ENCODE measurements around the gene JAKMIP3.

The JAKMIP3 gene

DNA sequence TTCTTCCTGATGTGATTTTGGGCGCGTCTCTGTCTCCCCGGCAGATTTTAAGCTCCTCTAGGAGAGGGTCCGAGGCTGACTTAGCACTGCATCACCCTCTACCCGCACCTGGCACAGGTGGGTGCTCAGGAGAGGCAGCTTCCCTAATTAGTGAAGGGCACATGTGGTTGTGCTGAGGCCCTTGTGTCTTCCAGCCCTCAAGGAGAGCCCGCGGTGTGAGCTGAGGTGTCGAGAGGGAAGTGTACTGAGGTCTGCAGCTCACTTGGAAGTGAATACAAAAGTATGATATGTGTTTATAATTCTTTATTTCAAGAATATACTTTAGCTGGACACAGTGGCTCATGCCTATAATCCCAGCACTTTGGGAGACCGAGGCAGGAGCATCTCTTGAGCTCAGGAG lies 20.4 kb upstream of the JAKMIP3 start:
- H3K36me3 ChIP-seq (ENCODE audit: insufficient read depth, low read depth, low read length): no peaks in the 10 kb centered on the region
- no peak overlapping the region for H3K4me3 ChIP-seq (ENCODE audit: low read length)
- H3K9ac ChIP-seq (ENCODE audit: low read depth, low read length): no peak overlapping the region
- H3K4me1 ChIP-seq (ENCODE audit: insufficient read depth, low read length): peaks cover 7% of the 10 kb centered on the region; the same call in 1 of the 2 replicates
- H3K27me3 ChIP-seq (ENCODE audit: insufficient read depth, low read length): peaks cover 5% of the 10 kb centered on the region; the same call in 1 of the 2 replicates
- no peak overlapping the region for H3K27ac ChIP-seq (ENCODE audit: low read length)
- H3K9me3 ChIP-seq (ENCODE audit: insufficient read depth, low read depth, low read length): no peaks in the 10 kb centered on the region

DNA sequence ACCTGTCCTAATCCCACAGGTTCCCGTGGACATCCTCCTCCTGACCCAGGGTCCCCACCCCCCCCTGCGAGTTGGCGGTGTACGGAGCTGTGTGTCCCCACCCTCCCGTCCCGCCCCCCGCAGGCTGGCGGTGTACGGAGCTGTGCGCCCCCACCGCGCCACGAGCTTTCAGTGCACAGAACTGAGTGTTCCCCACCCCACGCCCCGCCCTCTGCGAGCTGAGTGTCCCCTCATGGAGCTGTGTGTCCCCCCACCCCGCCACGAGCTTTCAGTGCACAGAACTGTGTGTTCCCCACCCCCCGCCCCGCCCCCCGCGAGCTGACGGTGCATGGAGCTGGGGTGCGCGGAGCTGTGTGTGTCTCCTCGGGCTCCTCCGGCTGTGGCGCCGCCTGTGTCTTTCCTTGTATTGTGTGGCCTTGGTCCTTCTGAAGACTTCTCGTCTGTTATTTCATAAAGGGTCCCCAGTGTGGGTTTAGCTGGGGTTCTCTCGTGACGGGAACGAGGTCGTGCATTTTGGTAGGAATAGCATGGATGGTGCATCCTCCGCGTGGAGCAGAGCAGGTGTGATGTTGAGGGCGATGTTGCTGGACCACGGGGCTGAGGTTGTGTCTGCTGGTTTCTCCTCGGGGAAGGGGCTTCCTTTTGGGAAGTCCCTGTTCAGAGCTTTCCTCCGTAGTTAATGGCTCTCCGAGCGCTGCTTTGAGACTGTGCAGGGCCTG lies 18.0 kb upstream of the JAKMIP3 start:
- Histone ChIP-seq H3K9me3 (ENCODE audit: insufficient read depth, low read depth, low read length) (peaks cover 15% of the 10 kb centered on the region), H3K36me3 (ENCODE audit: insufficient read depth, low read depth, low read length) (no peaks in the 10 kb centered on the region), H3K4me1 (ENCODE audit: insufficient read depth, low read length) (peaks cover 7% of the 10 kb centered on the region; the same call in 1 of the 2 replicates), H3K27ac (ENCODE audit: low read length) (no peak overlapping the region), H3K4me3 (ENCODE audit: low read length) (no peak overlapping the region), H3K27me3 (ENCODE audit: insufficient read depth, low read length) (peaks cover 5% of the 10 kb centered on the region; the same call in 1 of the 2 replicates), H3K9ac (ENCODE audit: low read depth, low read length) (no peak overlapping the region)

DNA sequence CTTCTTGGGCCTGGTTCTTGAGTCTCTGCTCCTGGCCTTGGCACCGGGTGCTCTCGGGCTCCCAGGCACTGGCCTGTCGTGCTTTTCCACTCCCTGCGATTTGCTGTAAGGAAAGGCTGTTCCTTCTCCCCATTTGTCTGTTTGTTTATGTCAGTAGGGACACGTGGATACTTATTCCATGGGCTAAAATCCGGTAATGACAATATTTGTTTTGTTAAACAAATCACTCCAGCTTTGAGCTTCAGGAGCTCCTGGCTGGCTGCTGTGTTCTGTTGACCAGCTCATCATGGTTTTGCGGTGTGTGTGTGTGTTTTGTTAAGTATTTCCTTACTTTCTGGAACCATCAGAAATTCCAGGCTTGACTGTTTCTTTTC lies 17.5 kb upstream of the JAKMIP3 start:
- Histone ChIP-seq H3K27ac (ENCODE audit: low read length) (no peak overlapping the region), H3K36me3 (ENCODE audit: insufficient read depth, low read depth, low read length) (no peaks in the 10 kb centered on the region), H3K9ac (ENCODE audit: low read depth, low read length) (no peak overlapping the region), H3K4me1 (ENCODE audit: insufficient read depth, low read length) (peaks cover 7% of the 10 kb centered on the region; the same call in 1 of the 2 replicates), H3K9me3 (ENCODE audit: insufficient read depth, low read depth, low read length) (peaks cover 21% of the 10 kb centered on the region), H3K4me3 (ENCODE audit: low read length) (no peak overlapping the region), H3K27me3 (ENCODE audit: insufficient read depth, low read length) (peaks cover 5% of the 10 kb centered on the region; the same call in 1 of the 2 replicates)

DNA sequence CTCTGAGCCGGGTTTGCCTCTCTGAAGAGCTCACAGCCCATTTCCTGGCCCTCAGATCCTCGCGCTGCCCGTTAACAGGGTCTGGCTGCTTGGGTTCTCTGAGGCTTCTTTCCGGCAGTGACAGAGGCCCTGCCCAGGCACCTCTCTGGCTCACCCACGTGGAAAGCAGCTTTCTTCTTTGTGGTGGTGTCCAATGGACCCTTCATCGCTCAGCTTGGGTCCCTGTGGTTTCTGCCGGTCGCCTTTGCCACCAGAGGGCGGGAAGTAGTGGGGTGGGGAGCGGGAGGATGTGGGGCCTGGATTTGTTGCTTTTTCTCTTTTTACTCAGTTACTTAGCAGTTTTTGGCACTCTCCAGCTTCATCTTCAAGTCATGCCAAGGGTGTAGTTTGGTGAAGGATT lies 15.6 kb upstream of the JAKMIP3 start:
- Histone ChIP-seq H3K36me3 (ENCODE audit: insufficient read depth, low read depth, low read length) (no peaks in the 10 kb centered on the region), H3K9me3 (ENCODE audit: insufficient read depth, low read depth, low read length) (peaks cover 21% of the 10 kb centered on the region), H3K27ac (ENCODE audit: low read length) (no peak overlapping the region), H3K4me3 (ENCODE audit: low read length) (no peak overlapping the region), H3K4me1 (ENCODE audit: insufficient read depth, low read length) (no peaks in the 10 kb centered on the region), H3K27me3 (ENCODE audit: insufficient read depth, low read length) (no peaks in the 10 kb centered on the region), H3K9ac (ENCODE audit: low read depth, low read length) (no peak overlapping the region)

DNA sequence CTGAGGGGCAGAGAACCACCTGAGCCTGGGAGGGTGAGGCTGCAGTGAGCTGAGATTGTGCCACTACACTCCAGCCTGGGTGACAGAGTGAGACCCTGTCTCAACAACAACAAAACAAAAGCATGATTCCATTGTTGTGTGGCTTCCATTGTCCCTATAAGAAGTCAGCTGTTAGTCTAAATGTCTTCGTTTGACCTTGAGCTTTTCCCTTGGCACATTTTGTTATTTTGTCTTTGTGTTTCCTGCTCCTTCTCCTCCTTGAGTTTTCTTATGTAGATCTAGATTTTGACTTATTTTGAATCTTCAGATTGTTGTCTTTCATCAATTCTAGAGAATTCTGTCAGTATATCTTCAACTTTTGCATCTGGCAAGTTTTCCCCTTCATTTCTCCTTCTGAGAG lies 13.6 kb upstream of the JAKMIP3 start:
- no peak overlapping the region for H3K4me3 ChIP-seq (ENCODE audit: low read length)
- H3K4me1 ChIP-seq (ENCODE audit: insufficient read depth, low read length): no peaks in the 10 kb centered on the region
- H3K36me3 ChIP-seq (ENCODE audit: insufficient read depth, low read depth, low read length): no peaks in the 10 kb centered on the region
- H3K9me3 ChIP-seq (ENCODE audit: insufficient read depth, low read depth, low read length): peaks cover 21% of the 10 kb centered on the region
- no peak overlapping the region for H3K27ac ChIP-seq (ENCODE audit: low read length)
- no peak overlapping the region for H3K9ac ChIP-seq (ENCODE audit: low read depth, low read length)
- H3K27me3 ChIP-seq (ENCODE audit: insufficient read depth, low read length): no peaks in the 10 kb centered on the region

DNA sequence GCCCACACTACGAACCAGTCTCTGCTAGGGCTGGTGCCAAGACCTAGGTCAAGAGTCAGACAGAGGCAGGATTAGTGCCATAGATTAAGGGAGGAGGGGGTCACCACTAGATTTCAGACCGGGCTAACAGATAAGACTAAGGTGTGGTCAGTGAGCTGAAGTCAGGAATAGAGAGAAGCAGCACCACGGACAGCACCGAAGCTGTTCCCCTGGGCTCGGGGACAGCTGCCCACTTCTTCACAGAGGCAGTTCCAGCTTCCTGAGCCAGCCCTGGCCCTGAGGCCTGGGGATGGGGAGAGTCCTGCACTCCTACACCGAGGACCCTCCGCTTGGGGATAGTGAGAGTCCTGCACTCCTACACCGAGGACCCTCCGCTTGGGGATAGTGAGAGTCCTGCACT lies 11.2 kb upstream of the JAKMIP3 start:
- no peaks in the 10 kb centered on the region for H3K27me3 ChIP-seq (ENCODE audit: insufficient read depth, low read length)
- H3K4me3 ChIP-seq (ENCODE audit: low read length): no peak overlapping the region
- no peaks in the 10 kb centered on the region for H3K4me1 ChIP-seq (ENCODE audit: insufficient read depth, low read length)
- H3K27ac ChIP-seq (ENCODE audit: low read length): no peak overlapping the region
- H3K9ac ChIP-seq (ENCODE audit: low read depth, low read length): no peak overlapping the region
- H3K36me3 ChIP-seq (ENCODE audit: insufficient read depth, low read depth, low read length): no peaks in the 10 kb centered on the region
- H3K9me3 ChIP-seq (ENCODE audit: insufficient read depth, low read depth, low read length): peaks cover 21% of the 10 kb centered on the region

DNA sequence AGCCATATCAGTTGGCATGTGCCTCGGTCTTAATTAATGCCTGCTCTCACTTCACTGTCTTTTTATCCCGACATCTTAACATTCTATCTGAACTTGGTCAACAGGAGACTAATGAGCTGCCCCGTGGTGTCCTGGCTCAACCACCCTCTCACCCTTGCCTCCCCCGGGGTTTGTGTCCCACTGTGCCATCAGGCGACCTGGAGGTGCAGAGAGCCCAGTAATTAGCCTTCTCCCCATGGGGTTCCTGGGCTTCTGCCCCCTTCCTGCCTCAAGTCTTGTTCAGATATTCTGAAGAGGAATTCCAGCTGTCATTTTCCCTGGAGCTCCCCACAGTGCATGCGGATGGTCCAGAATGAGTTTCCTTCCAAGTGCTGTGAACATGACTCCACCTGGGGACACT lies 10.1 kb upstream of the JAKMIP3 start:
- Histone ChIP-seq H3K4me1 (ENCODE audit: insufficient read depth, low read length) (peaks cover 5% of the 10 kb centered on the region), H3K9ac (ENCODE audit: low read depth, low read length) (no peak overlapping the region), H3K27ac (ENCODE audit: low read length) (no peak overlapping the region), H3K4me3 (ENCODE audit: low read length) (no peak overlapping the region), H3K27me3 (ENCODE audit: insufficient read depth, low read length) (no peaks in the 10 kb centered on the region), H3K9me3 (ENCODE audit: insufficient read depth, low read depth, low read length) (peaks cover 21% of the 10 kb centered on the region), H3K36me3 (ENCODE audit: insufficient read depth, low read depth, low read length) (no peaks in the 10 kb centered on the region)

DNA sequence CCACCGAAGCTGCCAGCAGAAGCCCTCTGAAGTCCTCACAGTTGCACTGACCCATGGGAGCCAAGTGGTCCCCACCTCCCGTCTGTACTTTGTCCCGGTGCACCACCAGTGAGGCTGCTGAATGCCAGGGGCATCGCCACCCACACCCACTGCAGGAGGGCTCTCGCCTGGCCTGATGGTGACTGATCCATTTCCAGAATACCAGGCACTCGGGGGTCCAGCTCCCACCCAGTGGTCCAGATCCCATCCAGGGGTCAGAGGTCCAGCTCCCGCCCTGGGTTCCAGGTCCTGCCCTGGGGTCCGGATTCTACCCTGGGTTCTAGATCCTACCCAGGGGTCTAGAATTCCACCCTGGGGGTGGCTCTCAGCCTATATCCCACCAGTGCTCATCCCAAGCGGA lies 9.1 kb upstream of the JAKMIP3 start:
- Histone ChIP-seq H3K9ac (ENCODE audit: low read depth, low read length) (no peak overlapping the region), H3K4me3 (ENCODE audit: low read length) (no peak overlapping the region), H3K36me3 (ENCODE audit: insufficient read depth, low read depth, low read length) (no peaks in the 10 kb centered on the region), H3K9me3 (ENCODE audit: insufficient read depth, low read depth, low read length) (peaks cover 16% of the 10 kb centered on the region), H3K4me1 (ENCODE audit: insufficient read depth, low read length) (peaks cover 5% of the 10 kb centered on the region), H3K27ac (ENCODE audit: low read length) (no peak overlapping the region), H3K27me3 (ENCODE audit: insufficient read depth, low read length) (no peaks in the 10 kb centered on the region)

DNA sequence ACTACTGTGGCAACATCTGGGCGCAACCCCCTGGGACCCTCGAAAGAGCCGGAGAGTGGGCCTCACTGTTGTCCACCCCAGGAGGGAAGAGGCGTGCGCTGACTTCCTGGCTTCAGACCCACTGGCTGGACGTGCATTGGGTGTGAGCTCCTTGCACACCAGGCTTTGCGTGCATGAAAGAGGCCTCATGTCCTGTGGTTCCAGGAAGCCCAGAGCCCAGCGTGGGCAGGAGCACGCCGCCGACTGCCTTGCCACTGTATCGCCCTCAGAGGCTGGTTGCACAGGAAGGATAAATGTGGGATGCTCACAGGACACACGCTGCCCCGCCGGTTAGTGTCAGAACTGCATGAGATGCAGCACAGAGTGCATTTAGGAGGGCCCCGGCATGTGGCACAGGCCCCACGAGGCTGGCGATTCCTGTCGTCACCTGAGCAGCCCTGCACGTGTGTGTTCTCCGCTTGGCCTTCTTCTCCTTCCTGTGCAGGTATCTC lies 8.5 kb upstream of the JAKMIP3 start:
- Histone ChIP-seq H3K4me3 (ENCODE audit: low read length) (no peak overlapping the region), H3K9me3 (ENCODE audit: insufficient read depth, low read depth, low read length) (peaks cover 11% of the 10 kb centered on the region), H3K36me3 (ENCODE audit: insufficient read depth, low read depth, low read length) (no peaks in the 10 kb centered on the region), H3K27ac (ENCODE audit: low read length) (no peak overlapping the region), H3K27me3 (ENCODE audit: insufficient read depth, low read length) (no peaks in the 10 kb centered on the region), H3K4me1 (ENCODE audit: insufficient read depth, low read length) (peaks cover 5% of the 10 kb centered on the region), H3K9ac (ENCODE audit: low read depth, low read length) (no peak overlapping the region)

DNA sequence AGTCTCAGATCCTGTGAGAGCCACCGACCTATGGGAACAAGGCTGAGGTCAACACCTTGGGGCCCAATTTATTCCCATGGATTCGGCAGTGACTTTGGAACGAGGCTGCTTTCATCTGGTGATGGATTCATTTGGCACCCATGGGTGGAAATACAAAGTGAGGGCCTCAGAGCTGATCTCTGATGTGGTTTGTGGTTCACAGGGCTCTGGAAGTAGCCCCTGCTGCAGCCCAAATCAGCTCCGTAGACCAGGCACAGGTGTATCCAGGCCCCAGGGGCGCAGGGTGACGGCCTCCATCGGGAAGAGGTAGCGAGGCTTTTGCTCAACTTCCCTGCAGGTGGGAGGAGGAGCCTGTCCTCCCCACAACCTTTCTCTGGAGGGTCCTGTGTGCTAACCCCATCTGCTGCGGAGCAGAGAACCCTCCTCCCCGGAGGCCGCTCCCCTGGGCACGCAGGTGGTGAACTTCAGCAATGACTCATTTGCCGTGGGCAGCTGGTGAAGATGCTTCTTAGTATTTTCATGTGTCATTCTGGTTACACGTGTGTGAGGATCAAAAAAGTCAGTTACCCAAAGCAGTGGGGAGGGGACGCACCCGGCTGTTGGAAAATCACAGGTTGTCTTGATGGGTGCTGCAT lies 7.5 kb upstream of the JAKMIP3 start:
- Histone ChIP-seq H3K27ac (ENCODE audit: low read length) (no peak overlapping the region), H3K4me1 (ENCODE audit: insufficient read depth, low read length) (peaks cover 5% of the 10 kb centered on the region), H3K9ac (ENCODE audit: low read depth, low read length) (no peak overlapping the region), H3K4me3 (ENCODE audit: low read length) (no peak overlapping the region), H3K9me3 (ENCODE audit: insufficient read depth, low read depth, low read length) (peaks cover under 1% of the 10 kb centered on the region), H3K36me3 (ENCODE audit: insufficient read depth, low read depth, low read length) (no peaks in the 10 kb centered on the region), H3K27me3 (ENCODE audit: insufficient read depth, low read length) (no peaks in the 10 kb centered on the region)

DNA sequence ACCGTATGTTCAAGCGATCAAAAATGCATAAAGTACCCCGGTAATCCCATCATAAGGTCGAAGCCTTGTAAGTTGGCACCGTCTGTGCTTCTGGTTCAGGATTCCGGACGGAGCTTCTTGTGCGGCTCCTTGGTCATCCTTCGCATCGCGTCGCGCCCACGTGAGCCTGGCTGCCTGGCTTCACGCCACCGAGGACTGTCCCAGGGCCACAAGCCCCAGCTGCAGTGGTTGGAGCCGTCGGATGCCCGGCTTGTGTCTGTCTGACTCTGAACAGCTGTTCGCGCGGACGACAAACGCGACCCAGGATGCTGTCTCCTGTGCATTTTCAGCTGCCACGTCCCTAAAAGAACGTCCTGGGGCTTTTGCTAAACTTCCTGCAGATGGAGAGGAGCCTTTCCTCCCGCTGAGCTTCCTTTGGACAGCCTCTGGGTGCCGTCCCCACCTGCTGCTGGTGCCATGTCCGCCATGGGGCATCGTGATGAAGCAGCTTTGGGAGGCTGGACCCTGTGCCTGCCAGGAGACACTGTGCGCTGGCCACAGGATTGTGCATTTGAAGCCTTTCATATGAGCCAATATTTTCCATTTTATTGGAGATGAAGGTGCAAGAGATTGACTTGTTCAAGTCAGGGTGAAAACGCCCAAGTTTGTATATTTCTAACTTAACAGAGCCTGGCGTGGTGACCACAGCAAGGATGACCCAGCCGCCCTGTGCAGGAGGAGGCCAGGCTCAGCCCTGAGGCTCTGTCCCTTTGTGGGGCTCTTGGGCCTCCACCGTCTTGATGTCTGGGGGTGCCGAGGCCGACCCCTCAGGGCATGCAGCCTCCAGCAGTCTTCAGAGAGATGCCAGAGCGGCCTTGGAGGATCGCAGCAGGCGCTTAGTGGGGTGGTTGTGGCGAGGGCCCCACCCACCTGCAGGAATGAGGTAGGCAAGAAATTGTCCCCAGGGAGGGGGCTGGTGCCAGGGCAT lies 6.7 kb upstream of the JAKMIP3 start:
- Histone ChIP-seq H3K4me1 (ENCODE audit: insufficient read depth, low read length) (peaks cover 5% of the 10 kb centered on the region), H3K27ac (ENCODE audit: low read length) (no peak overlapping the region), H3K9me3 (ENCODE audit: insufficient read depth, low read depth, low read length) (no peaks in the 10 kb centered on the region), H3K36me3 (ENCODE audit: insufficient read depth, low read depth, low read length) (no peaks in the 10 kb centered on the region), H3K27me3 (ENCODE audit: insufficient read depth, low read length) (no peaks in the 10 kb centered on the region), H3K4me3 (ENCODE audit: low read length) (no peak overlapping the region), H3K9ac (ENCODE audit: low read depth, low read length) (no peak overlapping the region)

All from iPS-20b (cell line).